ENCODE measurements around the gene PIP5K1C.
"Not testable (repeated sequence)": the region's sequence is repeated elsewhere in the genome, so short reads cannot be mapped to it uniquely, and the experiment has no call there.

Gene PIP5K1C

GRCh38 chr19:3643674-3644313 is 56.5 kb downstream of the PIP5K1C start:
- DNase-seq, result no peak

- peak; percentile 45 for DNase-seq
Observed at GRCh38 chr19:3642987-3643673, 57.1 kb downstream of the PIP5K1C start.

GRCh38 chr19:3642296-3642695 is 58.0 kb downstream of the PIP5K1C start:
- DNase-seq, result no peak

- no peak for DNase-seq
Observed at GRCh38 chr19:3641515-3642269, 58.6 kb downstream of the PIP5K1C start.

GRCh38 chr19:3639479-3639878 is 60.8 kb downstream of the PIP5K1C start:
- no peak for DNase-seq

GRCh38 chr19:3638208-3639193 is 61.8 kb downstream of the PIP5K1C start:
- no peak for DNase-seq

- no peak for DNase-seq
Observed at GRCh38 chr19:3637621-3638020, 62.6 kb downstream of the PIP5K1C start.

GRCh38 chr19:3636962-3637361 is 63.3 kb downstream of the PIP5K1C start:
- no peak for DNase-seq

GRCh38 chr19:3636506-3636905 is 63.8 kb downstream of the PIP5K1C start:
- no peak for DNase-seq

GRCh38 chr19:3634496-3635045 is 65.7 kb downstream of the PIP5K1C start:
- DNase-seq, result no peak

- no peak for DNase-seq
Observed at GRCh38 chr19:3633559-3633988, 66.7 kb downstream of the PIP5K1C start.

- no peak for DNase-seq
Observed at GRCh38 chr19:3632739-3633558, 67.3 kb downstream of the PIP5K1C start.

GRCh38 chr19:3632098-3632497 is 68.2 kb downstream of the PIP5K1C start:
- no peak for DNase-seq

- no peak for DNase-seq
Observed at GRCh38 chr19:3631053-3631861, 69.0 kb downstream of the PIP5K1C start.

- DNase-seq, result not testable (repeated sequence)
Observed at GRCh38 chr19:3628766-3629165, 71.5 kb downstream of the PIP5K1C start.

GRCh38 chr19:3627351-3627723 is 72.9 kb downstream of the PIP5K1C start:
- DNase-seq, result no peak

GRCh38 chr19:3626473-3627350 is 73.6 kb downstream of the PIP5K1C start, which contains the start of gene CACTIN:
TSS of gene CACTIN (minus strand) at chr19:3626790. CDS start at chr19:3626762, 28 bp downstream.
- DNase-seq, result peak; percentile 100

- no peak for DNase-seq
Observed at GRCh38 chr19:3625996-3626472, 74.2 kb downstream of the PIP5K1C start.

- no peak for DNase-seq
Observed at GRCh38 chr19:3623716-3624115, 76.6 kb downstream of the PIP5K1C start.

Measured in stimulated activated CD4-positive, alpha-beta T cell treated with anti-CD3 and anti-CD28 coated beads, Interleukin-15, amount 100 ng/mL, for 24 hours (primary cell).